IMR-90 (cell line): Measurements from ENCODE around the gene TSBP1. TPM values are rescaled to one million over a fixed set of nuclear protein-coding genes. Genes with fewer than 3 reads are reported as not detected.

Experiments used
- ATAC-seq: fragments of 200-7000 bp; cut with Tn5 transposase; 2 replicates; pipeline ENCODE4 v1.9.1; 2020; ENCODE audit warnings: low read depth, mild to moderate bottlenecking, moderate library complexity
- BruUV-seq: library from RNA; stranded (reverse); fragments of 400-500 nt; replicated peaks from 2 replicates; lab custom pipeline; 2021; lab: Mats Ljungman, UMichigan
- CTCF ChIA-PET: fragments of 300-600 bp; formaldehyde crosslinking; extraction: SDS; loops from one replicate; lab custom pipeline; 2021; ENCODE audit warnings: antibody characterized with exemption; lab: Yijun Ruan, JAX
- POLR2A ChIA-PET: fragments of 300-600 bp; sonication (Branson Sonifier 250); formaldehyde crosslinking; loops from one replicate; lab custom pipeline; 2022; ENCODE audit warnings: antibody characterized with exemption; ENCODE audit not compliant: unreplicated experiment; lab: Charles Lee
- DNase-seq: peaks from one replicate; pipeline ENCODE4 v3.0.0; 2013
- H2AFZ ChIP-seq: replicated peaks from 2 replicates; pipeline ENCODE3; 2013; ENCODE audit warnings: low read length, mild to moderate bottlenecking; ENCODE audit not compliant: poor library complexity
- H2AK5ac ChIP-seq: 2 replicates; pipeline ENCODE4 v1.6.1; 2013; ENCODE audit warnings: low read depth, low read length, inconsistent platforms
- H2AK9ac ChIP-seq: replicated peaks from 2 replicates; pipeline ENCODE3; 2013; ENCODE audit warnings: mild to moderate bottlenecking, low read depth, low read length, moderate library complexity; ENCODE audit not compliant: poor library complexity
- H2BK120ac ChIP-seq: 2 replicates; pipeline ENCODE4 v1.6.1; 2013; ENCODE audit warnings: low read depth, low read length, inconsistent platforms
- H2BK15ac ChIP-seq: 3 replicates; pipeline ENCODE4 v1.6.1; 2013; ENCODE audit warnings: low read depth, low read length, inconsistent platforms
- H2BK20ac ChIP-seq: 2 replicates; pipeline ENCODE4 v1.6.1; 2013; ENCODE audit warnings: low read depth, mild to moderate bottlenecking, inconsistent platforms, low read length, moderate library complexity
- H2BK5ac ChIP-seq: 2 replicates; pipeline ENCODE4 v1.6.1; 2013; ENCODE audit warnings: mild to moderate bottlenecking, low read depth, low read length, inconsistent platforms; ENCODE audit not compliant: poor library complexity, severe bottlenecking
- H3K14ac ChIP-seq: replicated peaks from 2 replicates; pipeline ENCODE4 v1.6.1; 2013; ENCODE audit warnings: low read depth, low read length, inconsistent platforms
- H3K18ac ChIP-seq: 2 replicates; pipeline ENCODE4 v1.6.1; 2013; ENCODE audit warnings: low read depth, low read length, control low read depth
- H3K23ac ChIP-seq: 2 replicates; pipeline ENCODE4 v1.6.1; 2013; ENCODE audit warnings: low read depth, low read length, inconsistent platforms
- H3K27ac ChIP-seq: 2 replicates; pipeline ENCODE4 v1.5.1; 2013; ENCODE audit warnings: mild to moderate bottlenecking, control low read depth, low read length; ENCODE audit not compliant: insufficient read depth
- H3K27me3 ChIP-seq: 2 replicates; pipeline ENCODE4 v1.6.1; 2013; ENCODE audit warnings: low read length; ENCODE audit not compliant: control insufficient read depth, insufficient read depth
- H3K36me3 ChIP-seq: 2 replicates; pipeline ENCODE4 v1.6.1; 2013; ENCODE audit warnings: low read length, mixed read lengths; ENCODE audit not compliant: control insufficient read depth, insufficient read depth
- H3K4ac ChIP-seq: 2 replicates; pipeline ENCODE4 v1.6.1; 2013; ENCODE audit warnings: low read depth, low read length, inconsistent platforms
- H3K4me1 ChIP-seq: 2 replicates; pipeline ENCODE4 v1.6.1; 2013; ENCODE audit warnings: low read length, mixed read lengths; ENCODE audit not compliant: control insufficient read depth, insufficient read depth
- H3K4me2 ChIP-seq: 2 replicates; pipeline ENCODE4 v1.6.1; 2013; ENCODE audit warnings: low read depth, mild to moderate bottlenecking, control low read depth, low read length, moderate library complexity
- H3K4me3 ChIP-seq: 2 replicates; pipeline ENCODE4 v1.5.1; 2013; ENCODE audit warnings: low read depth, mild to moderate bottlenecking, control low read depth, low read length, moderate library complexity; ENCODE audit not compliant: insufficient read depth
- H3K56ac ChIP-seq: 2 replicates; pipeline ENCODE4 v1.6.1; 2013; ENCODE audit warnings: low read length, inconsistent platforms; ENCODE audit not compliant: insufficient read depth; ENCODE audit errors: extremely low read depth
- H3K79me1 ChIP-seq, 2 experiments: 2 replicates each; pipeline ENCODE4 v1.6.1; 2013; ENCODE audit warnings: low read length in 2 of 2, inconsistent platforms in 1 of 2, low read depth in 1 of 2
- H3K9ac ChIP-seq: 2 replicates; pipeline ENCODE4 v1.6.1; 2013; ENCODE audit warnings: low read depth, low read length, control low read depth
- H3K9me1 ChIP-seq: 2 replicates; pipeline ENCODE4 v1.6.1; 2013; ENCODE audit warnings: low read length, inconsistent platforms; ENCODE audit not compliant: insufficient read depth
- H3K9me3 ChIP-seq: 2 replicates; pipeline ENCODE4 v1.6.1; 2013; ENCODE audit warnings: low read length; ENCODE audit not compliant: control insufficient read depth, insufficient read depth
- H4K20me1 ChIP-seq: 2 replicates; pipeline ENCODE4 v1.6.1; 2013; ENCODE audit warnings: low read length, inconsistent platforms; ENCODE audit not compliant: insufficient read depth
- H4K5ac ChIP-seq: 2 replicates; pipeline ENCODE4 v1.6.1; 2013; ENCODE audit warnings: mild to moderate bottlenecking, low read depth, low read length, control low read depth
- H4K8ac ChIP-seq, 2 experiments: 2 replicates each; pipeline ENCODE4 v1.6.1; 2013; ENCODE audit warnings: low read depth in 2 of 2, low read length in 2 of 2, control low read depth in 1 of 2, inconsistent platforms in 1 of 2
- H4K91ac ChIP-seq: 2 replicates; pipeline ENCODE4 v1.6.1; 2013; ENCODE audit warnings: low read depth, low read length, inconsistent platforms; ENCODE audit not compliant: insufficient read depth
- CEBPB ChIP-seq: IDR thresholded peaks from 2 replicates; pipeline ENCODE4 v1.6.1; 2012; ENCODE audit warnings: low read depth, low read length, improper control_type of control experiment
- CHD1 ChIP-seq: IDR thresholded peaks from 2 replicates; pipeline ENCODE4 v1.6.1; 2012; ENCODE audit warnings: low read depth, low read length, improper control_type of control experiment
- CTCF ChIP-seq: conservative IDR thresholded peaks from 2 replicates; pipeline ENCODE4 v1.5.1; 2012; ENCODE audit warnings: mild to moderate bottlenecking, low read depth, low read length, improper control_type of control experiment
- ELK1 ChIP-seq: fragments of 150-350 bp; IDR thresholded peaks from 2 replicates; pipeline ENCODE4 v1.6.1; 2016; ENCODE audit warnings: low read depth, mild to moderate bottlenecking, low read length, moderate library complexity, borderline replicate concordance
- FOS ChIP-seq: fragments of 150-350 bp; IDR thresholded peaks from 2 replicates; pipeline ENCODE4 v1.6.1; 2016; ENCODE audit warnings: low read depth, low read length
- MAFK ChIP-seq: IDR thresholded peaks from 2 replicates; pipeline ENCODE4 v1.6.1; 2012; ENCODE audit warnings: low read depth, low read length, improper control_type of control experiment
- MXI1 ChIP-seq: IDR thresholded peaks from 2 replicates; pipeline ENCODE4 v1.6.1; 2012; ENCODE audit warnings: low read depth, mild to moderate bottlenecking, low read length, moderate library complexity, borderline replicate concordance
- NFE2L2 ChIP-seq: fragments of 150-350 bp; IDR thresholded peaks from 2 replicates; pipeline ENCODE4 v1.6.1; 2016; ENCODE audit warnings: low read depth, mild to moderate bottlenecking, low read length
- POLR2A ChIP-seq: IDR thresholded peaks from 2 replicates; pipeline ENCODE4 v1.6.1; 2012; ENCODE audit warnings: mild to moderate bottlenecking, low read depth, low read length
- RAD21 ChIP-seq: IDR thresholded peaks from 2 replicates; pipeline ENCODE4 v1.6.1; 2012; ENCODE audit warnings: low read length, improper control_type of control experiment
- RCOR1 ChIP-seq: IDR thresholded peaks from 2 replicates; pipeline ENCODE4 v1.6.1; 2012; ENCODE audit warnings: mild to moderate bottlenecking, low read length, improper control_type of control experiment; ENCODE audit not compliant: insufficient replicate concordance
- RFX5 ChIP-seq: IDR thresholded peaks from 2 replicates; pipeline ENCODE4 v1.8.0; 2012; ENCODE audit warnings: low read depth, mild to moderate bottlenecking, low read length, moderate library complexity
- SMC3 ChIP-seq: fragments of 150-350 bp; IDR thresholded peaks from 2 replicates; pipeline ENCODE4 v1.6.1; 2016; ENCODE audit warnings: low read depth, mild to moderate bottlenecking, antibody characterized with exemption, low read length, moderate library complexity
- WGBS, 2 experiments: methylation state at CpG; one replicate each; pipeline versions ENCODE4 v1.1.5 to v1.1.7; 2013; ENCODE audit warnings: missing lambda C conversion rate in 2 of 2; ENCODE audit not compliant: insufficient read length in 1 of 2; ENCODE audit errors: extremely low coverage in 2 of 2; 5-methylcytosine and 5-hydroxymethylcytosine counted together
- dilution Hi-C: fragments of 300-500 bp; cut with HindIII; formaldehyde crosslinking; loops from one replicate; pipeline ENCODE4 v1.14.3; 2018; ENCODE audit warnings: low sequenced_read_pairs; ENCODE audit not compliant: unreplicated experiment
- in situ Hi-C: fragments of 300-500 bp; cut with MboI; formaldehyde crosslinking; loops from 3 replicates; pipeline ENCODE4 v1.14.3; 2019; ENCODE audit warnings: low sequenced_read_pairs, inconsistent platforms, mixed read lengths
- intact Hi-C: fragments of 100-400 bp; cut with micrococcal nuclease; formaldehyde crosslinking; loops from 2 replicates; pipeline ENCODE4 v1.10.0; 2022
- polyA plus RNA-seq, 3 experiments: library from polyadenylated mRNA; depleted of rRNA; stranded (reverse); fragments of >200 nt; gene quantifications; 2 replicates each; pipeline ENCODE4 v1.2.3, GENCODE V29; 2012; ENCODE audit warnings: low replicate concordance in 1 of 3
- total RNA-seq: library from RNA; depleted of rRNA; stranded (reverse); fragments of >200 nt; gene quantifications from 2 replicates; pipeline ENCODE4 v1.2.3, GENCODE V29; 2012

TSBP1 gene
- total and polyA plus RNA-seq, 2 of the 4 experiments (the other 2 are of a cell fraction) = not detected

- Histone ChIP-seq H4K5ac (no peak overlapping the region), H2AK9ac (no peak overlapping the region), H3K4me2 (no peak overlapping the region), H2AFZ (no peak overlapping the region), H2AK5ac (no peak overlapping the region), H4K8ac (no peak overlapping the region), H3K56ac (no peak overlapping the region), H3K9me3 (peaks cover 6% of the 10 kb centered on the region), H2BK15ac (no peak overlapping the region), H2BK20ac (no peak overlapping the region), H3K27me3 (peaks cover 2% of the 10 kb centered on the region; the same call in 1 of the 2 replicates), H3K18ac (no peak overlapping the region), H2BK5ac (no peak overlapping the region), H3K23ac (no peak overlapping the region), H3K14ac (0 out of 2 replicates have a peak overlapping the region, but pooled peaks have one; percentile 4), H3K27ac (no peak overlapping the region), H3K36me3 (no peaks in the 10 kb centered on the region), H3K9me1 (peaks cover 3% of the 10 kb centered on the region; the same call in 1 of the 2 replicates), H3K9ac (no peak overlapping the region), H4K20me1 (no peaks in the 10 kb centered on the region), H3K4me1 (peaks cover 4% of the 10 kb centered on the region), H3K4ac (no peak overlapping the region), H4K91ac (no peak overlapping the region), H3K4me3 (no peak overlapping the region), H3K79me1 (no peaks in the 10 kb centered on the region), H2BK120ac (peak overlapping the region; percentile 45; the same call in 1 of the 2 replicates)
- no peak for ATAC-seq
- no peak for DNase-seq
- dilution Hi-C loops (no loop called here), intact Hi-C loops (no loop called here), in situ Hi-C loops (no loop called here)
- WGBS, 2 experiments = 60% methylated on average over 1 of the region's 2 CpGs; no CpG with 5 or more reads in 1 of the 2 experiments
- no peak for TF ChIP-seq RFX5
- no peak for TF ChIP-seq CHD1
- no peak for TF ChIP-seq RCOR1
- TF ChIP-seq CEBPB = no peak
- no peak for TF ChIP-seq CTCF
- TF ChIP-seq SMC3 = no peak
- no peak for TF ChIP-seq MAFK
- TF ChIP-seq ELK1 = no peak
- no peak for TF ChIP-seq MXI1
- TF ChIP-seq RAD21 = no peak
- no peak for TF ChIP-seq FOS
- TF ChIP-seq NFE2L2 = no peak
- no peak for TF ChIP-seq POLR2A
- CTCF ChIA-PET = no interaction called here
- no TSS peak for BruUV-seq
- POLR2A ChIA-PET = no interaction called here
Measured at GRCh38 chr6:32252331-32253009, 119.2 kb downstream of the TSBP1 start.
